GM12891 (cell line): ENCODE results near the gene STXBP3.

Experiments
- PAX5 ChIP-seq: IDR thresholded peaks from 2 replicates; pipeline ENCODE4 v1.6.1; 2011; ENCODE audit warnings: low read length, moderate library complexity, mild to moderate bottlenecking; ENCODE audit not compliant: insufficient read depth, severe bottlenecking
- POLR2A ChIP-seq: IDR thresholded peaks from 2 replicates; pipeline ENCODE4 v1.6.1; 2011; ENCODE audit warnings: low read depth, low read length, control low read depth
- POLR2AphosphoS5 ChIP-seq: IDR thresholded peaks from 2 replicates; pipeline ENCODE4 v1.6.1; 2011; ENCODE audit warnings: low read depth, low read length, control low read depth
- SPI1 ChIP-seq: IDR thresholded peaks from 2 replicates; pipeline ENCODE4 v1.6.1; 2011; ENCODE audit warnings: low read depth, low read length, control low read depth

DNA sequence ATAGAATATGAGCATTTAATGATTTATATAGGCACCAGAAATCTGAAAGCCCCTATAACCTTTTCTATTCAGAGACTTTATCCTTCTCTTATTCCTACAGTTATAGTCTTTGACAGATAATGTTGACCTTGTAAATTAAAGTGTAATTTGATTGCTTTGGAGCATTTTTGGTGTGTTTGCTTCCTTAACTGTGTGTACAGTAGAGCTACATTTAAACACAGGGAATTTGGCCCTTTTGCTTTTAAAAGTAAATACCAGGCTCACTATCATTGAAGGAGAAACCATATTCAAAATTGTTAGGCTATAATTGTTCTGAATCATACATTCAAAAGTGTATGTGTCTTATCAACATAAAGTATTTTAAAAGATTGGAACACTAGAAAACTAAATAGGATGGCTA lies 33.0 kb downstream of the STXBP3 start:
- TF ChIP-seq POLR2A = no peak
- TF ChIP-seq PAX5 = no peak
- TF ChIP-seq POLR2AphosphoS5 = no peak
- no peak for TF ChIP-seq SPI1
